GM18858 (cell line): Measurements from ENCODE around the gene FCGR2B.
"Not testable (repeated sequence)": the region's sequence is repeated elsewhere in the genome, so short reads cannot be mapped to it uniquely, and the experiment has no call there.

ENCODE experiments used
- ATAC-seq: cut with Tn5 transposase; IDR thresholded peaks from one replicate; pipeline ENCODE4 v1.9.1; 2021; ENCODE audit not compliant: unreplicated experiment

Gene FCGR2B

GRCh38 chr1:161702250-161702649 lies 39.3 kb downstream of the FCGR2B start:
- no peak for ATAC-seq

GRCh38 chr1:161705537-161705936 lies 42.6 kb downstream of the FCGR2B start:
- ATAC-seq = peak; percentile 38

GRCh38 chr1:161706113-161706481 lies 43.2 kb downstream of the FCGR2B start:
- no peak for ATAC-seq

- ATAC-seq = peak; percentile 44
Observed at GRCh38 chr1:161706482-161707347, 43.8 kb downstream of the FCGR2B start, which contains the start of gene FCRLA. Gene FCRLA (plus strand): TSS chr1:161707229. CDS start chr1:161707265, 36 bp downstream.

- ATAC-seq = no peak
Observed at GRCh38 chr1:161707503-161707902, 44.6 kb downstream of the FCGR2B start.

- no peak for ATAC-seq
Observed at GRCh38 chr1:161709373-161709772, 46.4 kb downstream of the FCGR2B start.

- no peak for ATAC-seq
Observed at GRCh38 chr1:161710560-161710959, 47.6 kb downstream of the FCGR2B start.

- peak; percentile 32 for ATAC-seq
Observed at GRCh38 chr1:161718559-161719324, 55.8 kb downstream of the FCGR2B start.

- ATAC-seq = peak; percentile 46
Observed at GRCh38 chr1:161719325-161719611, 56.3 kb downstream of the FCGR2B start.

- ATAC-seq = no peak
Observed at GRCh38 chr1:161720422-161720821, 57.5 kb downstream of the FCGR2B start.

- no peak for ATAC-seq
Observed at GRCh38 chr1:161720956-161721737, 58.2 kb downstream of the FCGR2B start, which contains the start of gene FCRLB. Gene FCRLB (plus strand): TSS chr1:161721544. CDS start chr1:161722673, 1,129 bp downstream.

GRCh38 chr1:161721738-161722343 lies 58.9 kb downstream of the FCGR2B start:
- no peak for ATAC-seq

GRCh38 chr1:161722406-161722805 lies 59.5 kb downstream of the FCGR2B start:
- ATAC-seq = no peak

- ATAC-seq = no peak
Observed at GRCh38 chr1:161723459-161724141, 60.7 kb downstream of the FCGR2B start.

GRCh38 chr1:161725258-161725907 lies 62.4 kb downstream of the FCGR2B start:
- ATAC-seq = not testable (repeated sequence)

GRCh38 chr1:161725908-161726472 lies 63.0 kb downstream of the FCGR2B start:
- no peak for ATAC-seq

GRCh38 chr1:161726473-161727255 lies 63.7 kb downstream of the FCGR2B start:
- peak; percentile 30 for ATAC-seq

GRCh38 chr1:161727256-161727924 lies 64.4 kb downstream of the FCGR2B start:
- no peak for ATAC-seq
